Measurements from ENCODE around the gene ACP1. TPM values are rescaled to one million over a fixed set of nuclear protein-coding genes. Genes with fewer than 3 reads are reported as not detected.
"Not testable (repeated sequence)": the region's sequence is repeated elsewhere in the genome, so short reads cannot be mapped to it uniquely, and the experiment has no call there.

ACP1 gene
- total RNA-seq, 1 experiment from 2014 or later, result 114 TPM

- no peak for DNase-seq (ENCODE audit: low spot score)
Observed at GRCh38 chr2:310994-311393, 46.2 kb downstream of the ACP1 start.

- no peak for DNase-seq (ENCODE audit: low spot score)
Observed at GRCh38 chr2:313991-314390, 49.2 kb downstream of the ACP1 start.

GRCh38 chr2:314561-315336 is 50.0 kb downstream of the ACP1 start:
- DNase-seq (ENCODE audit: low spot score), result no peak

GRCh38 chr2:315925-316324 is 51.2 kb downstream of the ACP1 start:
- not testable (repeated sequence) for DNase-seq (ENCODE audit: low spot score)

- DNase-seq (ENCODE audit: low spot score), result no peak
Observed at GRCh38 chr2:316381-316780, 51.6 kb downstream of the ACP1 start.

- no peak for DNase-seq (ENCODE audit: low spot score)
Observed at GRCh38 chr2:317501-318424, 53.0 kb downstream of the ACP1 start.

- DNase-seq (ENCODE audit: low spot score), result no peak
Observed at GRCh38 chr2:319059-319600, 54.4 kb downstream of the ACP1 start.

GRCh38 chr2:320561-320960 is 55.8 kb downstream of the ACP1 start:
- no peak for DNase-seq (ENCODE audit: low spot score)

GRCh38 chr2:322326-322725 is 57.6 kb downstream of the ACP1 start:
- no peak for DNase-seq (ENCODE audit: low spot score)

GRCh38 chr2:323035-323434 is 58.3 kb downstream of the ACP1 start:
- no peak for DNase-seq (ENCODE audit: low spot score)

Other genes with a start within 250 kb of the ACP1 start
- gene FAM110C, start 218.4 kb upstream of the ACP1 start, total RNA-seq (2014; rRNA removed; shearing (Covaris generic)), result 33.7 and 33.9 TPM in 2 replicates
- 33.6 and 36.9 TPM in 2 replicates for gene SH3YL1, start 915 bp upstream of the ACP1 start, total RNA-seq (2014; rRNA removed; shearing (Covaris generic))
- gene ALKAL2, start 23.1 kb downstream of the ACP1 start, total RNA-seq (2014; rRNA removed; shearing (Covaris generic)), result not detected in 2 replicates